ENCODE measurements around the gene PCDHB7. TPM values are rescaled to one million over a fixed set of nuclear protein-coding genes. Genes with fewer than 3 reads are reported as not detected.
"Not testable (repeated sequence)": the region's sequence is repeated elsewhere in the genome, so short reads cannot be mapped to it uniquely, and the experiment has no call there.

PCDHB7 gene
- total and polyA plus RNA-seq, 7 donors: 0.28 to 5.3 (median 2.2) TPM; not detected in 2

DNA sequence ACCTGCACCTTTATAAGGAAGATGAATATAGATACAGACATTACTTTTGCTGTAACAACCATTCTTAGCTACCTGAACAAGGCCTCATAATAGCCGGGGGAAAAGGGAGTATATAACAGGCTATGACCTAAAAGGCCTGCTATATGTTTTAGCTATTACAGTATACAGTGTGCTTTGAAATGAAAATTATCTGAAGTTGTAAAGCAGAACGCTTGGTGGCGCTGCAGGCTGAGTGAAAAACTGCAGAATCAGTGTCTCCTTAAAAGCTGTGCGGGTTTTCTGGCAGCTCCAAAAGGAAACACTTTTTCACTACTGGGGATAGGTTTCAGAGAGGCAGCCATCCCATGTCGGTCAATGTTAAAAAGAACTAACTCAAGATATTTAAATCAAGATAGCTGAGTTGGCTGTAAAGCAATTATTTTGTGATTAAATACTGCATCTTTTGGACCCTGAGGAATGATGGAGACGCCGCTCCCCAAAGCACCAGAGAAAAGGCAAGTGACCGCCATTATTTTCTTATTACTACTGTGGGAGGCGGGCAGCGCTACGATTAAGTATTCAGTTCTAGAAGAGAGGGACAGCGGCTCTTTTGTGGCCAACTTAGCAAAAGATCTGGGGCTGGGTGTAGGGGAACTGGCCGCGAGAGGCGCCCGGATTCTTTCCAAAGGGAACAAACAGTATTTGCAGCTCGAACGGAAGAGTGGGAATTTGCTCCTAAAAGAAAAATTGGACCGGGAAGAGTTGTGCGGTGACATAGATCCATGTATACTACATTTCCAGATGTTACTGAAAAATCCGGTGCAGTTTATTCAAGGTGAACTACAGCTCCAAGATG lies 16.7 kb upstream of the PCDHB7 start:
- Histone ChIP-seq H3K27ac (no peak overlapping the region), H3K27me3 (peaks cover 0 to 32% (median 0%) of the 10 kb centered on the region in 3 donors), H3K9me3 (peaks cover 3 to 43% (median 30%) of the 10 kb centered on the region in 4 donors), H3K4me1 (no peaks in the 10 kb centered on the region), H3K36me3 (no peaks in the 10 kb centered on the region), H3K4me3 (no peak overlapping the region)
- DNase-seq: no peak
- no peak for TF ChIP-seq POLR2AphosphoS5 (IDR thresholded peaks at IDR 0.05)
- no peak for TF ChIP-seq POLR2A (IDR thresholded peaks at IDR 0.05)
- TF ChIP-seq, protein P1, sequence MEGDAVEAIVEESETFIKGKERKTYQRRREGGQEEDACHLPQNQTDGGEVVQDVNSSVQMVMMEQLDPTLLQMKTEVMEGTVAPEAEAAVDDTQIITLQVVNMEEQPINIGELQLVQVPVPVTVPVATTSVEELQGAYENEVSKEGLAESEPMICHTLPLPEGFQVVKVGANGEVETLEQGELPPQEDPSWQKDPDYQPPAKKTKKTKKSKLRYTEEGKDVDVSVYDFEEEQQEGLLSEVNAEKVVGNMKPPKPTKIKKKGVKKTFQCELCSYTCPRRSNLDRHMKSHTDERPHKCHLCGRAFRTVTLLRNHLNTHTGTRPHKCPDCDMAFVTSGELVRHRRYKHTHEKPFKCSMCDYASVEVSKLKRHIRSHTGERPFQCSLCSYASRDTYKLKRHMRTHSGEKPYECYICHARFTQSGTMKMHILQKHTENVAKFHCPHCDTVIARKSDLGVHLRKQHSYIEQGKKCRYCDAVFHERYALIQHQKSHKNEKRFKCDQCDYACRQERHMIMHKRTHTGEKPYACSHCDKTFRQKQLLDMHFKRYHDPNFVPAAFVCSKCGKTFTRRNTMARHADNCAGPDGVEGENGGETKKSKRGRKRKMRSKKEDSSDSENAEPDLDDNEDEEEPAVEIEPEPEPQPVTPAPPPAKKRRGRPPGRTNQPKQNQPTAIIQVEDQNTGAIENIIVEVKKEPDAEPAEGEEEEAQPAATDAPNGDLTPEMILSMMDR (IDR thresholded peaks at IDR 0.05): no peak
- TF ChIP-seq EP300 (IDR thresholded peaks at IDR 0.05): no peak
- 39 to 51% methylated on average over 21 of the region's 21 CpGs for WGBS, 2 donors
- intact Hi-C loops (cut with DNase I): no loop called here

DNA sequence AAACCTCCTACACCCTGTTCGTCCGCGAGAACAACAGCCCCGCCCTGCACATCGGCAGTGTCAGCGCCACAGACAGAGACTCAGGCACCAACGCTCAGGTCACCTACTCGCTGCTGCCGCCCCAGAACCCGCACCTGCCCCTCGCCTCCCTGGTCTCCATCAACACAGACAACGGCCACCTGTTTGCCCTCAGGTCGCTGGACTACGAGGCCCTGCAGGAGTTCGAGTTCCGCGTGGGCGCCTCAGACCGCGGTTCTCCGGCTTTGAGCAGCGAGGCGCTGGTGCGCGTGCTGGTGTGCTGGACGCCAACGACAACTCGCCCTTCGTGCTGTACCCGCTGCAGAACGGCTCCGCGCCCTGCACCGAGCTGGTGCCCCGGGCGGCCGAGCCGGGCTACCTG lies 15.1 kb upstream of the PCDHB7 start:
- H3K36me3 ChIP-seq; DNase-seq; H3K27ac ChIP-seq; H3K4me3 ChIP-seq; H3K4me1 ChIP-seq; intact Hi-C loops (cut with DNase I): not testable (repeated sequence)
- 43 to 76% methylated on average over 38 of the region's 38 CpGs for WGBS, 2 donors
- H3K27me3 ChIP-seq: peaks cover 0 to 21% (median 0%) of the 10 kb centered on the region in 3 donors
- peaks cover 3 to 32% (median 22%) of the 10 kb centered on the region in 4 donors for H3K9me3 ChIP-seq

DNA sequence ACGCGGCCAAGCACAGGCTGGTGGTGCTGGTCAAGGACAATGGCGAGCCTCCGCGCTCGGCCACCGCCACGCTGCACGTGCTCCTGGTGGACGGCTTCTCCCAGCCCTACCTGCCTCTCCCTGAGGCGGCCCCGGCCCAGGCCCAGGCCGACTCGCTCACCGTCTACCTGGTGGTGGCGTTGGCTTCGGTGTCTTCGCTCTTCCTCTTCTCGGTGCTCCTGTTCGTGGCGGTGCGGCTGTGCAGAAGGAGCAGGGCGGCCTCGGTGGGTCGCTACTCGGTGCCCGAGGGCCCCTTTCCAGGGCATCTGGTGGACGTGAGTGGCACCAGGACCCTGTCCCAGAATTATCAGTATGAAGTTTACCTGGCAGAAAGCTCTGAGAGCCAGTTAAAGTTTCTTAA lies 14.5 kb upstream of the PCDHB7 start:
- intact Hi-C loops (cut with DNase I); H3K27ac ChIP-seq; H3K4me3 ChIP-seq; DNase-seq; H3K36me3 ChIP-seq; H3K4me1 ChIP-seq: not testable (repeated sequence)
- 44 to 69% methylated on average over 22 of the region's 28 CpGs for WGBS, 2 donors
- peaks cover 0 to 18% (median 0%) of the 10 kb centered on the region in 3 donors for H3K27me3 ChIP-seq
- peaks cover 3 to 35% (median 23%) of the 10 kb centered on the region in 4 donors for H3K9me3 ChIP-seq

DNA sequence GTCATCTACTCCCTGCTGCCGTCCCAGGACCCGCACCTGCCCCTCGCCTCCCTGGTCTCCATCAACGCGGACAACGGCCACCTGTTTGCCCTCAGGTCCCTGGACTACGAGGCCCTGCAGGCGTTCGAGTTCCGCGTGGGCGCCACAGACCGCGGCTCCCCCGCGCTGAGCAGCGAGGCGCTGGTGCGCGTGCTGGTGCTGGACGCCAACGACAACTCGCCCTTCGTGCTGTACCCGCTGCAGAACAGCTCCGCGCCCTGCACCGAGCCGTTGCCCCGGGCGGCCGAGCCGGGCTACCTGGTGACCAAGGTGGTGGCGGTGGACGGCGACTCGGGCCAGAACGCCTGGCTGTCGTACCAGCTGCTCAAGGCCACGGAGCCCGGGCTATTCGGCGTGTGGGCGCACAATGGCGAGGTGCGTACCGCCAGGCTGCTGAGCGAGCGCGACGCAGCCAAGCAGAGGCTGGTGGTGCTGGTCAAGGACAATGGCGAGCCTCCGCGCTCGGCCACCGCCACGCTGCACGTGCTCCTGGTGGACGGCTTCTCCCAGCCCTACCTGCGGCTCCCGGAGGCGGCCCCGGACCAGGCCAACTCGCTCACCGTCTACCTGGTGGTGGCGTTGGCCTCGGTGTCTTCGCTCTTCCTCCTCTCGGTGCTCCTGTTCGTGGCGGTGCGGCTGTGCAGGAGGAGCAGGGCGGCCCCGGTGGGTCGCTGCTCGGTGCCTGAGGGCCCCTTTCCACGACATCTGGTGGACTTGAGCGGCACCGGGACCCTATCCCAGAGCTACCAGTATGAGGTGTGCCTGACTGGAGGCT lies 2.1 kb downstream of the PCDHB7 start:
- Histone ChIP-seq H3K27me3 (peaks cover 0 to 49% (median 4%) of the 10 kb centered on the region in 3 donors), H3K9me3 (peaks cover 14 to 50% (median 20%) of the 10 kb centered on the region in 4 donors)
- H3K4me1 ChIP-seq; DNase-seq; H3K27ac ChIP-seq; H3K36me3 ChIP-seq; intact Hi-C loops (cut with DNase I); H3K4me3 ChIP-seq: not testable (repeated sequence)
- 50 to 76% methylated on average over 79 of the region's 79 CpGs for WGBS, 2 donors

DNA sequence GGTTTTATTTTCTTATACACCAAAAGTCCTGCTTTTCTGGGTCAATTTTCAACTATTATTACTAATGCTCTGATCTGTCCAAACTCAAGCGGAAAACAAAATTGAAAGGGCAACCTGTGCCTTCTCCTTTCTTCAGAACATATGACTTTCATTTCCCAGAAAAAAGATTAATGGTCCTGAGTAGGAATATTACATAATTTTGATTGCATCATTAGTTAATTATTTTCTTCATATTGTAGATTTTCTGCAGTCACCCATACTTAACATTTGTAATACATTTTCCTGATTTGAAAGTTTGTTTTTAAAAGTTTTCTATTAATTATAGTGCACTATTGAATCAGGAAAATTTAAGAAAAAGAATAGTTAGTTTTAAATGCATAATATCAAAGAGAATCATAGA lies 3.5 kb downstream of the PCDHB7 start:
- intact Hi-C loops (cut with DNase I): no loop called here
- H3K27me3 ChIP-seq: peaks cover 4 to 57% (median 4%) of the 10 kb centered on the region in 3 donors
- no peak overlapping the region for H3K4me3 ChIP-seq
- WGBS, 2 donors: 65 to 79% methylated on average over 1 of the region's 1 CpG
- no peak overlapping the region for H3K27ac ChIP-seq
- DNase-seq: no peak
- H3K4me1 ChIP-seq: no peaks in the 10 kb centered on the region
- H3K9me3 ChIP-seq: peaks cover 14 to 50% (median 20%) of the 10 kb centered on the region in 4 donors
- TF ChIP-seq POLR2A (IDR thresholded peaks at IDR 0.05) (peak in 1 of 2 donors; percentile 9), EP300 (IDR thresholded peaks at IDR 0.05) (no peak)
- TF ChIP-seq, protein P1 (IDR thresholded peaks at IDR 0.05): no peak
- no peaks in the 10 kb centered on the region for H3K36me3 ChIP-seq

DNA sequence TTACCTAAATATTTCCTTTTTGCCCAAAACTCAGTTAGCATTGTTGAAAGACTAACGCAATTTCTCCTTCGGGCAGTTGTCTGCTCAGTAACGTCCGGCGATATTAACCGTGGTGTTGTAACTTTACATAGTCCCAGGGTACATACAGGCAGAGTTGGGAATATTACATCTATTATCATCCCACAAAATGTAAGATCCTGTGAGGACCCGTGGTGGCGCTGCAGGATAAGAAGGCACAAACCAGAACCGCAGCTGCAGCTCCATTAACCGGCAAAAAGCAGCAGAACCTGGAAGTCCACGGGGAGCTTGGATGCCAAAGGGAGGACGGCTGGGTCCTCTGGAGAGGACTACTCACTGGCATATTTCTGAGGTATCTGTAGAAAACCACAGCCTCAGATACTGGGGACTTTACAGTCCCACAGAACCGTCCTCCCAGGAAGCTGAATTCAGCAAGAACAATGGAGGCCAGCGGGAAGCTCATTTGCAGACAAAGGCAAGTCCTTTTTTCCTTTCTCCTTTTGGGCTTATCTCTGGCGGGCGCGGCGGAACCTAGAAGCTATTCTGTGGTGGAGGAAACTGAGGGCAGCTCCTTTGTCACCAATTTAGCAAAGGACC lies 5.2 kb downstream of the PCDHB7 start, which contains the start of gene PCDHB8:
Gene PCDHB8, plus strand, starts transcription at position 214 of the 615 bp plus-strand sequence. Its CDS starts 245 bp downstream, at position 459.
- intact Hi-C loops (cut with DNase I); H3K4me3 ChIP-seq; DNase-seq; H3K4me1 ChIP-seq; H3K36me3 ChIP-seq; H3K27ac ChIP-seq: not testable (repeated sequence)
- Histone ChIP-seq H3K27me3 (peaks cover 4 to 57% (median 4%) of the 10 kb centered on the region in 3 donors), H3K9me3 (peaks cover 12 to 58% (median 20%) of the 10 kb centered on the region in 4 donors)
- WGBS, 2 donors: 26 to 51% methylated on average over 15 to 16 of the region's 18 CpGs

DNA sequence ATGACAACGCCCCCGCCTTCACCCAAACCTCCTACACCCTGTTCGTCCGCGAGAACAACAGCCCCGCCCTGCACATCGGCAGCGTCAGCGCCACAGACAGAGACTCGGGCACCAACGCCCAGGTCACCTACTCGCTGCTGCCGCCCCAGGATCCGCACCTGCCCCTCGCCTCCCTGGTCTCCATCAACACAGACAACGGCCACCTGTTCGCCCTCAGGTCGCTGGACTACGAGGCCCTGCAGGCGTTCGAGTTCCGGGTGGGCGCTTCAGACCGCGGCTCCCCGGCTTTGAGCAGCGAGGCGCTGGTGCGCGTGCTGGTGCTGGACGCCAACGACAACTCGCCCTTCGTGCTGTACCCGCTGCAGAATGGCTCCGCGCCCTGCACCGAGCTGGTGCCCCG lies 6.9 kb downstream of the PCDHB7 start:
- intact Hi-C loops (cut with DNase I); DNase-seq; H3K36me3 ChIP-seq; H3K27ac ChIP-seq; H3K4me1 ChIP-seq; H3K4me3 ChIP-seq: not testable (repeated sequence)
- Histone ChIP-seq H3K9me3 (peaks cover 3 to 53% (median 23%) of the 10 kb centered on the region in 4 donors), H3K27me3 (peaks cover 4 to 68% (median 4%) of the 10 kb centered on the region in 3 donors)
- 47 to 78% methylated on average over 35 of the region's 39 CpGs for WGBS, 2 donors

DNA sequence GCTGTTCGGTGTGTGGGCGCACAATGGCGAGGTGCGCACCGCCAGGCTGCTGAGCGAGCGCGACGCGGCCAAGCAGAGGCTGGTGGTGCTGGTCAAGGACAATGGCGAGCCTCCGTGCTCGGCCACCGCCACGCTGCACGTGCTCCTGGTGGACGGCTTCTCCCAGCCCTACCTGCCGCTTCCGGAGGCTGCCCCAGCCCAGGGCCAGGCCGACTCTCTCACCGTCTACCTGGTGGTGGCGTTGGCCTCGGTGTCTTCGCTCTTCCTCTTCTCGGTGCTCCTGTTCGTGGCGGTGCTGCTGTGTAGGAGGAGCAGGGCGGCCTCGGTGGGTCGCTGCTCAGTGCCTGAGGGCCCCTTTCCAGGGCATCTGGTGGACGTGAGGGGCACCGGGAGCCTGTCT lies 7.4 kb downstream of the PCDHB7 start:
- H3K9me3 ChIP-seq: peaks cover 3 to 55% (median 21%) of the 10 kb centered on the region in 4 donors
- H3K4me3 ChIP-seq; DNase-seq; intact Hi-C loops (cut with DNase I); H3K36me3 ChIP-seq; H3K27ac ChIP-seq; H3K4me1 ChIP-seq: not testable (repeated sequence)
- WGBS, 2 donors: 43 to 68% methylated on average over 27 to 32 of the region's 32 CpGs
- peaks cover 4 to 68% (median 4%) of the 10 kb centered on the region in 3 donors for H3K27me3 ChIP-seq

All from sigmoid colon (tissue), 7 donors.